Cardiac fibroblast (primary cell): ENCODE data around the gene CPVL.
A peak's percentile ranks its signal among the peaks of the same experiment; 100 is the strongest.

Experiments used
- DNase-seq, 2 donors: peaks; one replicate each; pipeline versions ENCODE4 v3.0.0 to v3.0.0-alpha.2; 2010; ENCODE audit warnings: low read depth in 2 of 2
- H3K4me3 ChIP-seq, 2 donors: replicated peaks in 1 of 2; 1 replicate in 1 of 2; 2 replicates in 1 of 2; pipeline ENCODE4 v1.5.1; 2011; ENCODE audit warnings: low read depth in 2 of 2, low read length in 2 of 2, mild to moderate bottlenecking in 2 of 2, moderate library complexity in 1 of 2
- TF ChIP-seq, protein P1 (sequence below): IDR thresholded peaks from one replicate; pipeline ENCODE4 v1.5.1; 2011; ENCODE audit warnings: low read depth, mild to moderate bottlenecking, low read length, inconsistent platforms

CPVL gene

DNA sequence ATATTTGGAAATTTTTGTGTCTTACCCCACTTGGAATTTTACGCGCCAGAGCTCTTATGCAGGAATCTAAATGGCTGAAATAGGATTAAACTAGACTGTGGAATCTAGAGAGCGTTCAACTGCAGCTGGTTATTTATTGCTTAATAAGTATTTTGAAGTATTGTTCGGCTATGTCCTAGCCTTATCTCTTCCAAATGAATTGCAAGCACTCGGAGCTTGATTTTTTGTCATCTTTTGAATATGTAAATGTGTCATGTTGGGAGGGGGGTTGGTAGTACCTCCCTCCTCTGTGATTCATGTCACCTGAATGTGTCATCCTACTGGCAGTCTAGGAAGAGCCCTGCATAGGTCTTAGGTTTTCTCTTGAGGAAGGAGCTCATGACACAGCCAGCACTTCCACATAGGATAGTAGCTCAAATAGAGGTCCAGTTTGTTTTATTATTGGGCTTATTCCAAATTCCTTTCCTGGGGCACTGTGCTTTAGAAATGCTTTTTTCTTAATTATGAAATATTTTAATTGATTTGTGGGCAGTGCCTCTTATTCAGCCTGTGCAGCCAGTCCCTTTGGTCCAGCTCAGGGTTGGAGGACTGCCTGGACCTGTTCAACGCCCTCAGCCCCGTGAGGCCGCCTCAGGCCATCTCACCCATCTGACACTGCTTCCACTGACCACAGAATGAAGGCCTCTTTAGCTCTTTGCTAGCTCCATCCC is 165.7 kb downstream of the CPVL start:
- peak; percentile 32 to 34 for DNase-seq
- no peak overlapping the region for H3K4me3 ChIP-seq
- TF ChIP-seq, protein P1, sequence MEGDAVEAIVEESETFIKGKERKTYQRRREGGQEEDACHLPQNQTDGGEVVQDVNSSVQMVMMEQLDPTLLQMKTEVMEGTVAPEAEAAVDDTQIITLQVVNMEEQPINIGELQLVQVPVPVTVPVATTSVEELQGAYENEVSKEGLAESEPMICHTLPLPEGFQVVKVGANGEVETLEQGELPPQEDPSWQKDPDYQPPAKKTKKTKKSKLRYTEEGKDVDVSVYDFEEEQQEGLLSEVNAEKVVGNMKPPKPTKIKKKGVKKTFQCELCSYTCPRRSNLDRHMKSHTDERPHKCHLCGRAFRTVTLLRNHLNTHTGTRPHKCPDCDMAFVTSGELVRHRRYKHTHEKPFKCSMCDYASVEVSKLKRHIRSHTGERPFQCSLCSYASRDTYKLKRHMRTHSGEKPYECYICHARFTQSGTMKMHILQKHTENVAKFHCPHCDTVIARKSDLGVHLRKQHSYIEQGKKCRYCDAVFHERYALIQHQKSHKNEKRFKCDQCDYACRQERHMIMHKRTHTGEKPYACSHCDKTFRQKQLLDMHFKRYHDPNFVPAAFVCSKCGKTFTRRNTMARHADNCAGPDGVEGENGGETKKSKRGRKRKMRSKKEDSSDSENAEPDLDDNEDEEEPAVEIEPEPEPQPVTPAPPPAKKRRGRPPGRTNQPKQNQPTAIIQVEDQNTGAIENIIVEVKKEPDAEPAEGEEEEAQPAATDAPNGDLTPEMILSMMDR, result no peak

DNA sequence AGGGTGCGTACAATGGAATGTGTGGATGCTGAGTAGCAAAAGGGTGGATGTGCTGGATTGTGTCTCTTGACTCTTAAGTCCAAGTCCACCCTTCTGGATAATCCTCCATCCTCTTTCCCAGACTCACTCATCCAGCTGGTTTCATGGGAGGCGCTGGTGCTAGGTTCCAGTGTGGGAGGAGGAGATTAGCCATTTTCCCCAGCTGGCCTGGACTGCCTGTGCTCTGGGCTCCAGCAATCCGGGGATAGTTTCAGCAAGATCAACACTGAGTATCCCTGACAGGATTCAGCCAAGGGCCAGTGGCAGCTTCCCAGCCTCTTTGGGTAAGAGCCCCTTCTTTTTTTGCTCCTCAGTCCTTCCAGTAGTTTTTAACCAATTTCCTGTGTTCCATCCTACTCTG is 166.6 kb downstream of the CPVL start:
- H3K4me3 ChIP-seq, result no peak overlapping the region
- TF ChIP-seq, protein P1, result no peak
- DNase-seq, result no peak

DNA sequence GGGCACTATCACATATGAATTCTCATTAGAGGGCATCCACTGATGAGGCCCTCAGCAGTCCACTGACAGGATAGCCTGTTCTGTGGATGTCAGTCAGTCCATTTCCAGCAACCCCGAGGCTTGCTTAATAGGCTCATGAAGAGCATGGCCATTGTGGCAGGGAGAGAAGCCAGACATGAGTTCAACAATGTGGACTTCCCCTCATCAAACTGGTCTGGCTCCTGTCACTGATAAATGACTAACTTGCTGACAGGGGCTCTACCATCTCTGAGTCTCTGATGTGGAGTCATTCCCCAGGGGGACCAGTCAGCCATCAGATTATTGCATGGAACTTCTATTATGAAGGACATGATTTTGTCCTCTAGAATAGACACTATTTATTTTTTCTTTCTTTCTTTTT is 168.5 kb downstream of the CPVL start:
- TF ChIP-seq, protein P1, result no peak
- no peak overlapping the region for H3K4me3 ChIP-seq
- no peak for DNase-seq

DNA sequence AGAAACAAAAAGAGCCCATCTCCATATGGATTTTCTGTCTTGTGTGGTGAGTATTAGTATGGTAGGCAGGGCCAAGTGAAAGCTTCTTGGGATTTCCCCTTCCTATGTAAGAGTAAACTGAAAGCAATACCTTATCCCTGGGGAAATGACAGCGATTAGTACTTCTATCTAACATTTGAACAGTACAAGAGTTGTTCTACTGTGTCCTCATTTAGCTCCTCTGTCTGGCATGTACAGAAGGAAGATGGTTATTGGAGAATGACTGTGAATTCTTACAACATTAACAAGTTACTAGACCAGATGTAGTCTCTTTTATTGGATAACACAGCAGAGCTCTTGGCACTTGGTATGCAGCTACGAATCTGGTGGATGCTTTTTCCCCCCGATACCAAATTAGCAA is 170.3 kb downstream of the CPVL start:
- H3K4me3 ChIP-seq, result no peak overlapping the region
- DNase-seq, result no peak
- TF ChIP-seq, protein P1, result no peak

DNA sequence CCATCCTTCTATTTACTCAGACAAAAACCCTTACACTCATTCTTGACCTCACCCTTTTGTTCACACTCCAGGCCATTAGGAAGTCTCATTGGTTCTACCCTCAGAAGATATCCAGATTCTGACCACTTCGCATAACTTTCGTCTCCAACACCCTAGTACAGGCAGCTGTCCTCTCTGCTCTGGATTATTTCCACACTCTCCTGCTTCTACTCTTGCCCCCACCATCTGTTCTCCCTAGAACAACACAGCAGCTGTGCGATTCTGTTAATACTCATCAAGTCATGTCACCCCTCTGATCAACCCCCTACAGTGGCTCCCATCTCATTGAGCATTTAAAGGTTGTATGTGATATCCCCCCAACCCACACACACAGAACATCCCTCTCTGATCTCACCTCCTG is 172.7 kb downstream of the CPVL start:
- H3K4me3 ChIP-seq, result no peak overlapping the region
- no peak for DNase-seq
- TF ChIP-seq, protein P1, result no peak

DNA sequence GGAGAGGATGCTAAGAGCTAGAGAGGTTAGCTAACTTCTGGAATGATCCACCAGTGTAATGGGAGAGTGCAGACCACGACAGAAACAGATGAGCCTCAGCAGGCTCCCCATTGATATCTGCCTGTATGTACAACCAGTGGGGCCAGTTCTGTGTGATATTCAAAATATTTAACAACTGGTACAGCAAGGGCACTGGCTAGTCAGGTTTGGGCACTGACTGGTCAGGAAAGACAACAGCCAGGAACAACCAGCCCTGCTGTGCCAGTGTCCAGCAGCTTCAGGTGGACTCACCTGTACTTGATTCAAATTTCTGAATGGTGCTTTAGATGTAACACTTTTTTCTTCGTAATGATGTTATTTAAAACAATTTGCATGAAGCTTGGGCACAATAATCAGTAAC is 182.3 kb downstream of the CPVL start:
- no peak for DNase-seq
- TF ChIP-seq, protein P1, result no peak
- no peak overlapping the region for H3K4me3 ChIP-seq

DNA sequence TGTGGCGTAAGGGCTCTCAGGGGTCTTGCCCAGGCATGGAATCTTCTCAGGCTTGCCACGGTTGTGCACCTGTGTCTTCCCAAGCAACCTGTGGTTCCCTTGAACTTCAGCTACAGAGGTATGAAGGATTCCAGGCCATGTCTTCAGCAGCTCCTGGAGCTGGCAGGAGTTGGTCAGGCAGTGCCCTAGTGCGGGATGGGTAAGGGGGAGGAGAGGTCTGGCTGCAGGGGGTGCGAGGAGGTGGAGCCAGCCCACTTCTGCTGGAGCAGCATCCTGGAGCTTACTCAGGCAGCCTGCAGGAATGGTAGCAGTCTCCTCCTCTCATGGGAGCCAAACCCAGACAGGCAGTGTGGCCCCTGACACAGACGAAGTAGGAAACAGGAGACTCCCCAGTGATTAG is 184.4 kb downstream of the CPVL start:
- no peak for DNase-seq
- TF ChIP-seq, protein P1, result no peak
- H3K4me3 ChIP-seq, result no peak overlapping the region
